HepG2 (cell line): Measurements from ENCODE around the gene TNFRSF6B. TPM values are rescaled to one million over a fixed set of nuclear protein-coding genes. Genes with fewer than 3 reads are reported as not detected.
A peak's percentile ranks its signal among the peaks of the same experiment; 100 is the strongest.

Source experiments
- HNF4G ChIP-seq, 2 experiments: sonication (generic) in 1 of 2; formaldehyde crosslinking in 1 of 2; IDR thresholded peaks; 2 replicates each; pipeline versions ENCODE4 v1.4.0 to v1.6.1; 2011 to 2020; ENCODE audit warnings: borderline replicate concordance in 2 of 2, low read depth in 2 of 2, mild to moderate bottlenecking in 2 of 2, low read length in 1 of 2, missing genetic modification reagents in 1 of 2, moderate library complexity in 1 of 2
- KAT8 ChIP-seq: IDR thresholded peaks from 2 replicates; pipeline ENCODE4 v1.6.1; 2016; ENCODE audit warnings: missing genetic modification reagents, missing compliant biosample characterization
- MYC ChIP-seq: sonication (generic); formaldehyde crosslinking; IDR thresholded peaks from 2 replicates; pipeline ENCODE4 v1.9.0; 2021; ENCODE audit warnings: missing genetic modification reagents, borderline replicate concordance
- SCMH1 ChIP-seq: sonication (generic); formaldehyde crosslinking; IDR thresholded peaks from 2 replicates; pipeline ENCODE4 v1.9.0; 2021; ENCODE audit warnings: missing genetic modification reagents, mild to moderate bottlenecking, borderline replicate concordance
- SMARCE1 ChIP-seq: fragments of 450-650 bp; IDR thresholded peaks from 2 replicates; pipeline ENCODE4 v1.6.1; 2017; ENCODE audit warnings: borderline replicate concordance
- TRIM24 ChIP-seq: sonication (generic); formaldehyde crosslinking; IDR thresholded peaks from 2 replicates; pipeline ENCODE4 v1.8.0; 2022; ENCODE audit warnings: mild to moderate bottlenecking, missing genetic modification reagents
- ZFP1 ChIP-seq: IDR thresholded peaks from 2 replicates; pipeline ENCODE4 v1.6.1; 2016
- ZNF274 ChIP-seq: sonication (generic); formaldehyde crosslinking; IDR thresholded peaks from 2 replicates; pipeline ENCODE4 v1.5.1; 2020; ENCODE audit warnings: mild to moderate bottlenecking, missing genetic modification reagents
- ZNF3 ChIP-seq: IDR thresholded peaks from 2 replicates; pipeline ENCODE4 v1.7.0; 2017; ENCODE audit warnings: inconsistent platforms
- ZNF605 ChIP-seq: sonication (generic); formaldehyde crosslinking; IDR thresholded peaks from 2 replicates; pipeline ENCODE4 v1.8.0; 2022; ENCODE audit warnings: mild to moderate bottlenecking, missing genetic modification reagents
- ZNF607 ChIP-seq: sonication (generic); formaldehyde crosslinking; IDR thresholded peaks from 2 replicates; pipeline ENCODE4 v1.5.1; 2020; ENCODE audit warnings: missing genetic modification reagents, mild to moderate bottlenecking, borderline replicate concordance
- ZNF781 ChIP-seq: sonication (generic); formaldehyde crosslinking; IDR thresholded peaks from 2 replicates; pipeline ENCODE4 v1.5.1; 2020; ENCODE audit warnings: borderline replicate concordance, mild to moderate bottlenecking, missing genetic modification reagents; ENCODE audit errors: not compliant biosample characterization
- ZNF891 ChIP-seq: sonication (generic); formaldehyde crosslinking; IDR thresholded peaks from 2 replicates; pipeline ENCODE4 v1.5.0; 2020; ENCODE audit warnings: mild to moderate bottlenecking, missing genetic modification reagents
- polyA plus RNA-seq, 8 experiments: library from polyadenylated mRNA; depleted of rRNA in 3 of 8; stranded (reverse) in 7 of 8; unstranded in 1 of 8; fragments of >200 nt; fragmentation: Illumina TruSeq in 4 of 8; extraction: Trizol in 4 of 8; gene quantifications; 2 replicates each; pipeline versions ENCODE4 v1.2.1 to v1.2.3, GENCODE V29; 2011 to 2016; ENCODE audit warnings: low read depth in 4 of 8, missing spikeins in 1 of 8, mixed read lengths in 1 of 8; ENCODE audit not compliant: insufficient read depth in 1 of 8
- total RNA-seq, 5 experiments: library from RNA; depleted of rRNA; stranded (reverse); fragments of >200 nt; fragmentation: Illumina TruSeq; extraction: Trizol; gene quantifications; 2 replicates each; pipeline ENCODE4 v1.2.3, GENCODE V29; 2016; ENCODE audit warnings: low read depth in 1 of 5
- TF ChIP-seq, protein P1 (sequence below): sonication (generic); formaldehyde crosslinking; IDR thresholded peaks from one replicate; pipeline ENCODE4 v1.5.1; 2020; ENCODE audit warnings: mild to moderate bottlenecking, missing genetic modification reagents; ENCODE audit errors: not compliant biosample characterization
- TF ChIP-seq, protein P2 (sequence below): fragments of 450-650 bp; IDR thresholded peaks from 2 replicates; pipeline ENCODE4 v1.6.1; 2016
- TF ChIP-seq, protein P3 (sequence below): sonication (generic); IDR thresholded peaks from 2 replicates; pipeline ENCODE4 v1.6.1; 2016; ENCODE audit warnings: low read depth, borderline replicate concordance

The TNFRSF6B gene
- total and polyA plus RNA-seq, 2 of the 13 experiments (the other 11 are each of a cell fraction or from before 2014, with no cell fraction given) = 0.24 TPM; not detected in 1

DNA sequence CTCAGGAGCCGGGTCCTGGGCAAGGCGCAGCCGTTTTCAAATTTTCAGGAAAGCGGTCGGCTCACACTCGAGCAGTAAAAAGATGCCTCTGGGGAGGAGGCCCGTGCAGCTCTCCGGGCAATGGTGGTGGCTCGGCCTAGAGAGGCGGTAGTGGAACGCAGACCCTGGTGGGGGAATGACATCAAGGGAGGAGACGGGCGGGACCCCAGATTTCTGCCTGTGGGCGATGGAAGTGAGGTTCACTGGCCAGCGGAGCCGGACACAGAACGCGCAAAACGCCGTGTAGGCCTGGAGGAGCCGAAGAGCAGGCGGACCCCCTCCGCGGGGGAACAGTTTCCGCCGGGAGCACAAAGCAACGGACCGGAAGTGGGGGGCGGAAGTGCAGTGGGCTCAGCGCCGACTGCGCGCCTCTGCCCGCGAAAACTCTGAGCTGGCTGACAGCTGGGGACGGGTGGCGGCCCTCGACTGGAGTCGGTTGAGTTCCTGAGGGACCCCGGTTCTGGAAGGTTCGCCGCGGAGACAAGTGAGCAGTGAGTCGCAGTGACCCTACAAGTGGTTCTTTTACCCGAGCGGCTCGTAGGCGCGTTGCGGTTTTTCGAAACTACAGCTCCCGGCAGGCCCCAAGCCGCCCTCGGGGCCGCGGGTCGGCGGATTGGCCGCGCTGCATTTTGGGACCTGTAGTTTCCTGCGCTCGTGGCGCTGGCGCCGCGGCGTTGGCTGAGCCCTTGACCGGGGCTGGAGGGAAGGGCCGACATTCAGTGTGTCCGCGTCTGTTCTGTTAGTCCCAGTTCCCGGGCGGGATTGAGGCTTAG is 38.3 kb upstream of the TNFRSF6B start, which contains the start of gene RTEL1 (continued):
- TF ChIP-seq, protein P1, sequence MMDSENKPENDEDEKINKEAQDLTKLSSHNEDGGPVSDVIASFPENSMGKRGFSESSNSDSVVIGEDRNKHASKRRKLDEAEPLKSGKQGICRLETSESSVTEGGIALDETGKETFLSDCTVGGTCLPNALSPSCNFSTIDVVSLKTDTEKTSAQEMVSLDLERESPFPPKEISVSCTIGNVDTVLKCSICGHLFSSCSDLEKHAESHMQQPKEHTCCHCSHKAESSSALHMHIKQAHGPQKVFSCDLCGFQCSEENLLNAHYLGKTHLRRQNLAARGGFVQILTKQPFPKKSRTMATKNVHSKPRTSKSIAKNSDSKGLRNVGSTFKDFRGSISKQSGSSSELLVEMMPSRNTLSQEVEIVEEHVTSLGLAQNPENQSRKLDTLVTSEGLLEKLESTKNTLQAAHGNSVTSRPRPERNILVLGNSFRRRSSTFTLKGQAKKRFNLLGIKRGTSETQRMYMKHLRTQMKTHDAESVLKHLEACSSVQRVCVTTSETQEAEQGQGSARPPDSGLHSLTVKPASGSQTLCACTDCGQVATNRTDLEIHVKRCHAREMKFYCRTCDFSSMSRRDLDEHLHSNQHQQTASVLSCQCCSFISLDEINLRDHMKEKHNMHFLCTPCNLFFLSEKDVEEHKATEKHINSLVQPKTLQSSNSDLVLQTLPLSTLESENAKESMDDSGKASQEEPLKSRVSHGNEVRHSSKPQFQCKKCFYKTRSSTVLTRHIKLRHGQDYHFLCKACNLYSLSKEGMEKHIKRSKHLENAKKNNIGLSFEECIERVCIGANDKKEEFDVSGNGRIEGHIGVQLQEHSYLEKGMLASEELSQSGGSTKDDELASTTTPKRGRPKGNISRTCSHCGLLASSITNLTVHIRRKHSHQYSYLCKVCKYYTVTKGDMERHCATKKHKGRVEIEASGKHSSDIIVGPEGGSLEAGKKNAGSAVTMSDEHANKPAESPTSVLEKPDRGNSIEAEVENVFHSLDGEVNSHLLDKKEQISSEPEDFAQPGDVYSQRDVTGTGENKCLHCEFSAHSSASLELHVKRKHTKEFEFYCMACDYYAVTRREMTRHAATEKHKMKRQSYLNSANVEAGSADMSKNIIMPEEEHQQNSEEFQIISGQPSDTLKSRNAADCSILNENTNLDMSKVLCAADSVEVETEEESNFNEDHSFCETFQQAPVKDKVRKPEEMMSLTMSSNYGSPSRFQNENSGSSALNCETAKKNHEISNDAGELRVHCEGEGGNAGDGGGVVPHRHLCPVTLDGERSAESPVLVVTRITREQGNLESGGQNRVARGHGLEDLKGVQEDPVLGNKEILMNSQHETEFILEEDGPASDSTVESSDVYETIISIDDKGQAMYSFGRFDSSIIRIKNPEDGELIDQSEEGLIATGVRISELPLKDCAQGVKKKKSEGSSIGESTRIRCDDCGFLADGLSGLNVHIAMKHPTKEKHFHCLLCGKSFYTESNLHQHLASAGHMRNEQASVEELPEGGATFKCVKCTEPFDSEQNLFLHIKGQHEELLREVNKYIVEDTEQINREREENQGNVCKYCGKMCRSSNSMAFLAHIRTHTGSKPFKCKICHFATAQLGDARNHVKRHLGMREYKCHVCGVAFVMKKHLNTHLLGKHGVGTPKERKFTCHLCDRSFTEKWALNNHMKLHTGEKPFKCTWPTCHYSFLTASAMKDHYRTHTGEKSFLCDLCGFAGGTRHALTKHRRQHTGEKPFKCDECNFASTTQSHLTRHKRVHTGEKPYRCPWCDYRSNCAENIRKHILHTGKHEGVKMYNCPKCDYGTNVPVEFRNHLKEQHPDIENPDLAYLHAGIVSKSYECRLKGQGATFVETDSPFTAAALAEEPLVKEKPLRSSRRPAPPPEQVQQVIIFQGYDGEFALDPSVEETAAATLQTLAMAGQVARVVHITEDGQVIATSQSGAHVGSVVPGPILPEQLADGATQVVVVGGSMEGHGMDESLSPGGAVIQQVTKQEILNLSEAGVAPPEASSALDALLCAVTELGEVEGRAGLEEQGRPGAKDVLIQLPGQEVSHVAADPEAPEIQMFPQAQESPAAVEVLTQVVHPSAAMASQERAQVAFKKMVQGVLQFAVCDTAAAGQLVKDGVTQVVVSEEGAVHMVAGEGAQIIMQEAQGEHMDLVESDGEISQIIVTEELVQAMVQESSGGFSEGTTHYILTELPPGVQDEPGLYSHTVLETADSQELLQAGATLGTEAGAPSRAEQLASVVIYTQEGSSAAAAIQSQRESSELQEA (CRISPR knock-in tag) = peak; percentile 4
- 0 out of 2 replicates have a peak, but pooled peaks have one; percentile 97 for TF ChIP-seq ZNF607 (CRISPR knock-in tag)
- peak; percentile 99 for TF ChIP-seq KAT8 (CRISPR knock-in tag)
- TF ChIP-seq, protein P2, sequence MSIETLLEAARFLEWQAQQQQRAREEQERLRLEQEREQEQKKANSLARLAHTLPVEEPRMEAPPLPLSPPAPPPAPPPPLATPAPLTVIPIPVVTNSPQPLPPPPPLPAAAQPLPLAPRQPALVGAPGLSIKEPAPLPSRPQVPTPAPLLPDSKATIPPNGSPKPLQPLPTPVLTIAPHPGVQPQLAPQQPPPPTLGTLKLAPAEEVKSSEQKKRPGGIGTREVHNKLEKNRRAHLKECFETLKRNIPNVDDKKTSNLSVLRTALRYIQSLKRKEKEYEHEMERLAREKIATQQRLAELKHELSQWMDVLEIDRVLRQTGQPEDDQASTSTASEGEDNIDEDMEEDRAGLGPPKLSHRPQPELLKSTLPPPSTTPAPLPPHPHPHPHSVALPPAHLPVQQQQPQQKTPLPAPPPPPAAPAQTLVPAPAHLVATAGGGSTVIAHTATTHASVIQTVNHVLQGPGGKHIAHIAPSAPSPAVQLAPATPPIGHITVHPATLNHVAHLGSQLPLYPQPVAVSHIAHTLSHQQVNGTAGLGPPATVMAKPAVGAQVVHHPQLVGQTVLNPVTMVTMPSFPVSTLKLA = peak; percentile 57
- TF ChIP-seq SCMH1 (CRISPR knock-in tag) = no peak
- peak; percentile 52; the same call in 1 of the 2 replicates for TF ChIP-seq HNF4G (IDR thresholded peaks at IDR 0.05; ENCODE audit: borderline replicate concordance, low read depth, low read length)
- no peak; the same call in none of the 2 replicates for TF ChIP-seq HNF4G (CRISPR knock-in tag; IDR thresholded peaks at IDR 0.05; ENCODE audit: borderline replicate concordance, low read depth)
- peak; percentile 90 for TF ChIP-seq ZNF605 (CRISPR knock-in tag)
- 0 out of 2 replicates have a peak, but pooled peaks have one; percentile 59 for TF ChIP-seq TRIM24 (CRISPR knock-in tag)
- no peak; the same call in 1 of the 2 replicates for TF ChIP-seq ZNF891 (CRISPR knock-in tag)
- TF ChIP-seq MYC (CRISPR knock-in tag) = peak; percentile 97
- no peak for TF ChIP-seq ZNF781 (CRISPR knock-in tag)
- TF ChIP-seq, protein P3, sequence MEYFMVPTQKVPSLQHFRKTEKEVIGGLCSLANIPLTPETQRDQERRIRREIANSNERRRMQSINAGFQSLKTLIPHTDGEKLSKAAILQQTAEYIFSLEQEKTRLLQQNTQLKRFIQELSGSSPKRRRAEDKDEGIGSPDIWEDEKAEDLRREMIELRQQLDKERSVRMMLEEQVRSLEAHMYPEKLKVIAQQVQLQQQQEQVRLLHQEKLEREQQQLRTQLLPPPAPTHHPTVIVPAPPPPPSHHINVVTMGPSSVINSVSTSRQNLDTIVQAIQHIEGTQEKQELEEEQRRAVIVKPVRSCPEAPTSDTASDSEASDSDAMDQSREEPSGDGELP = peak; percentile 41; the same call in 1 of the 2 replicates
- peak; percentile 61; the same call in 1 of the 2 replicates for TF ChIP-seq ZNF3 (CRISPR knock-in tag)
- TF ChIP-seq ZFP1 (CRISPR knock-in tag) = peak; percentile 94
- no peak for TF ChIP-seq SMARCE1
- TF ChIP-seq ZNF274 (CRISPR knock-in tag) = peak; percentile 66
